ENCODE measurements around the gene HTT-AS. TPM values are rescaled to one million over a fixed set of nuclear protein-coding genes. Genes with fewer than 3 reads are reported as not detected.

HTT-AS gene
- polyA plus RNA-seq, 2 donors: not detected

GRCh38 chr4:3035674-3036073 lies 38.7 kb downstream of the HTT-AS start:
- 88 to 91% methylated on average over 6 of the region's 6 CpGs for WGBS, 2 donors

GRCh38 chr4:3035249-3035648 lies 39.1 kb downstream of the HTT-AS start:
- Histone ChIP-seq H3K9me3 (ENCODE audit: control insufficient read depth in 2 of 2, insufficient read depth in 1 of 2, low read depth in 1 of 2, low read length in 1 of 2) (no peaks in the 10 kb centered on the region), H3K36me3 (ENCODE audit: control insufficient read depth in 2 of 2, insufficient read depth in 2 of 2, low read length in 1 of 2) (no peaks in the 10 kb centered on the region), H3K27ac (ENCODE audit: low read depth in 2 of 2, low read length in 1 of 2) (no peak overlapping the region), H3K4me1 (ENCODE audit: control insufficient read depth in 2 of 2, insufficient read depth in 2 of 2, low read length in 1 of 2) (peaks cover 0 to 2% of the 10 kb centered on the region in 2 donors), H3K4me3 (ENCODE audit: low read depth in 1 of 2, low read length in 2 of 2) (no peak overlapping the region), H3K27me3 (ENCODE audit: control insufficient read depth in 1 of 2, insufficient read depth in 2 of 2, low read length in 2 of 2) (no peaks in the 10 kb centered on the region)
- 85 to 87% methylated on average over 8 of the region's 8 CpGs for WGBS, 2 donors

More at GRCh38 chr4:3035674-3036073, 38.7 kb downstream of the HTT-AS start:
- H3K36me3 ChIP-seq (ENCODE audit: control insufficient read depth in 2 of 2, insufficient read depth in 2 of 2, low read length in 1 of 2): no peaks in the 10 kb centered on the region
- no peak overlapping the region for H3K4me3 ChIP-seq (ENCODE audit: low read depth in 1 of 2, low read length in 2 of 2)
- H3K27ac ChIP-seq (ENCODE audit: low read depth in 2 of 2, low read length in 1 of 2): no peak overlapping the region
- H3K9me3 ChIP-seq (ENCODE audit: control insufficient read depth in 2 of 2, insufficient read depth in 1 of 2, low read depth in 1 of 2, low read length in 1 of 2): no peaks in the 10 kb centered on the region
- H3K4me1 ChIP-seq (ENCODE audit: control insufficient read depth in 2 of 2, insufficient read depth in 2 of 2, low read length in 1 of 2): peaks cover 0 to 2% of the 10 kb centered on the region in 2 donors
- H3K27me3 ChIP-seq (ENCODE audit: control insufficient read depth in 1 of 2, insufficient read depth in 2 of 2, low read length in 2 of 2): no peaks in the 10 kb centered on the region

DNA sequence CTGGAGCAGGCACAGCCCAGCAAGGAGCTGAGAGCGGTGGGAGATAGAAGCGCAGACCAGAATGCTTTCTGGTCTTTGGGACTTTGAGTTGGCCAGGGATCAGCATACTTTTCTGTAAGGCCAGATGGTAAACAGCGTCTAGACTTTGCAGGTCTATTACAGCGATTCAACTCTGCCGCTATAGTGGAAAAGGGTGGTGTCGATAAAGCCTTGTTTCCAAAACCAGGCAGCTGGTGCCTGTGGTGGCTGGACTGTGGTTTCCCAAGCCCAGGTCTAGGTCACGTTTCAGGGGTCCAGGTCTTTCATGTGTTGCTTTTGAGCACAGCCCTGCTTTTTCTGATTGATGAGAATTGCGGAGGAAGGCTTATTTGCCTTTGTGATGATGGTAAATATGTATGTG lies 40.1 kb downstream of the HTT-AS start:
- no peak overlapping the region for H3K27ac ChIP-seq (ENCODE audit: low read depth in 2 of 2, low read length in 1 of 2)
- WGBS, 2 donors: 85 to 89% methylated on average over 8 of the region's 8 CpGs
- peaks cover 0 to 2% of the 10 kb centered on the region in 2 donors for H3K4me1 ChIP-seq (ENCODE audit: control insufficient read depth in 2 of 2, insufficient read depth in 2 of 2, low read length in 1 of 2)
- H3K4me3 ChIP-seq (ENCODE audit: low read depth in 1 of 2, low read length in 2 of 2): no peak overlapping the region
- H3K9me3 ChIP-seq (ENCODE audit: control insufficient read depth in 2 of 2, insufficient read depth in 1 of 2, low read depth in 1 of 2, low read length in 1 of 2): no peaks in the 10 kb centered on the region
- no peaks in the 10 kb centered on the region for H3K36me3 ChIP-seq (ENCODE audit: control insufficient read depth in 2 of 2, insufficient read depth in 2 of 2, low read length in 1 of 2)
- no peaks in the 10 kb centered on the region for H3K27me3 ChIP-seq (ENCODE audit: control insufficient read depth in 1 of 2, insufficient read depth in 2 of 2, low read length in 2 of 2)

GRCh38 chr4:3031357-3032082 lies 42.8 kb downstream of the HTT-AS start:
- no peak overlapping the region for H3K4me3 ChIP-seq (ENCODE audit: low read depth in 1 of 2, low read length in 2 of 2)
- H3K4me1 ChIP-seq (ENCODE audit: control insufficient read depth in 2 of 2, insufficient read depth in 2 of 2, low read length in 1 of 2): no peaks in the 10 kb centered on the region
- no peak overlapping the region for H3K27ac ChIP-seq (ENCODE audit: low read depth in 2 of 2, low read length in 1 of 2)
- 59 to 64% methylated on average over 12 of the region's 12 CpGs for WGBS, 2 donors
- H3K27me3 ChIP-seq (ENCODE audit: control insufficient read depth in 1 of 2, insufficient read depth in 2 of 2, low read length in 2 of 2): no peaks in the 10 kb centered on the region
- H3K9me3 ChIP-seq (ENCODE audit: control insufficient read depth in 2 of 2, insufficient read depth in 1 of 2, low read depth in 1 of 2, low read length in 1 of 2): no peaks in the 10 kb centered on the region
- no peaks in the 10 kb centered on the region for H3K36me3 ChIP-seq (ENCODE audit: control insufficient read depth in 2 of 2, insufficient read depth in 2 of 2, low read length in 1 of 2)

- WGBS, 2 donors: 79 to 84% methylated on average over 18 of the region's 18 CpGs
- Histone ChIP-seq H3K9me3 (ENCODE audit: control insufficient read depth in 2 of 2, insufficient read depth in 1 of 2, low read depth in 1 of 2, low read length in 1 of 2) (no peaks in the 10 kb centered on the region), H3K27ac (ENCODE audit: low read depth in 2 of 2, low read length in 1 of 2) (no peak overlapping the region)
Observed at GRCh38 chr4:3030566-3031356, 43.6 kb downstream of the HTT-AS start.

DNA sequence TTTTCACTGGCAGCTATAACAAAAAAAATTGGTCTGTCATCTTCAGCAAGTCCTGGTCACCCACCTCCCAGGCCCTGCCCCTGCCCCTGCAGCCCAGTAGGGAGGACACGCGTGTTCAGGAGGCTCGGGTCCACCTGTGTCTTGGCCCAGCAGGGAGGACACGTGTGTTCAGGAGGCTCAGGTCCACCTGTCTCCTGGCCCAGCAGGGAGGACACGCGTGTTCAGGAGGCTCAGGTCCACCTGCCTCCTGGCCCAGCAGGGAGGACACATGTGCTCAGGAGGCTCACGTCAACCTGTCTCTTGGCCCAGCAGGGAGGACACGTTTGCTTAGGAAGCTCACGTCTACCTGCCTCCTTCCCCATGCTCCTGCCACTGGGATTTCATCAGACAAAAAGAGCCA lies 44.9 kb downstream of the HTT-AS start:
- no peaks in the 10 kb centered on the region for H3K36me3 ChIP-seq (ENCODE audit: control insufficient read depth in 2 of 2, insufficient read depth in 2 of 2, low read length in 1 of 2)
- no peaks in the 10 kb centered on the region for H3K27me3 ChIP-seq (ENCODE audit: control insufficient read depth in 1 of 2, insufficient read depth in 2 of 2, low read length in 2 of 2)
- WGBS, 2 donors: 93 to 95% methylated on average over 9 of the region's 9 CpGs
- no peaks in the 10 kb centered on the region for H3K9me3 ChIP-seq (ENCODE audit: control insufficient read depth in 2 of 2, insufficient read depth in 1 of 2, low read depth in 1 of 2, low read length in 1 of 2)
- H3K4me1 ChIP-seq (ENCODE audit: control insufficient read depth in 2 of 2, insufficient read depth in 2 of 2, low read length in 1 of 2): no peaks in the 10 kb centered on the region
- no peak overlapping the region for H3K27ac ChIP-seq (ENCODE audit: low read depth in 2 of 2, low read length in 1 of 2)
- H3K4me3 ChIP-seq (ENCODE audit: low read depth in 1 of 2, low read length in 2 of 2): no peak overlapping the region

More at GRCh38 chr4:3030566-3031356, 43.6 kb downstream of the HTT-AS start:
- no peaks in the 10 kb centered on the region for H3K4me1 ChIP-seq (ENCODE audit: control insufficient read depth in 2 of 2, insufficient read depth in 2 of 2, low read length in 1 of 2)
- H3K4me3 ChIP-seq (ENCODE audit: low read depth in 1 of 2, low read length in 2 of 2): no peak overlapping the region
- H3K27me3 ChIP-seq (ENCODE audit: control insufficient read depth in 1 of 2, insufficient read depth in 2 of 2, low read length in 2 of 2): no peaks in the 10 kb centered on the region
- H3K36me3 ChIP-seq (ENCODE audit: control insufficient read depth in 2 of 2, insufficient read depth in 2 of 2, low read length in 1 of 2): no peaks in the 10 kb centered on the region

DNA sequence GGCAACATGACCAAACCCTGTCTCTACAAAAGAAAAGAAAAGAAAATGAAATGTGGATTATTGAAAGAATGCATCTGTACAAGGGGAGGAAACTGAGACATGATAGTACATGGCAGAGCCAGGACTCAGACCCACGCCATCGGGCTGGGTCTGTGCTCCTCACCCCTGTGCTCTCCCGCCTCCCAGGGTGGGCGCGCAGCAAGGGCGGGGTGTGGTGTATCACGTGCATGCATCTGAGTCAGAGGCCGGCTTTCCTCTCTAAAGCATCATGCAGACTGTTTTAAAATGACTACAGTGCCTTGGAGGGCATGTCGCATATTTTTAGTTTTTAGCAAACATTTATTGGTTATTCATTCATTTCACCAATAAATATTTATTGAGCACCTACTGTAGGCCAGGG lies 47.8 kb downstream of the HTT-AS start:
- no peaks in the 10 kb centered on the region for H3K36me3 ChIP-seq (ENCODE audit: control insufficient read depth in 2 of 2, insufficient read depth in 2 of 2, low read length in 1 of 2)
- 82 to 88% methylated on average over 7 to 9 of the region's 9 CpGs for WGBS, 2 donors
- no peaks in the 10 kb centered on the region for H3K27me3 ChIP-seq (ENCODE audit: control insufficient read depth in 1 of 2, insufficient read depth in 2 of 2, low read length in 2 of 2)
- no peak overlapping the region for H3K27ac ChIP-seq (ENCODE audit: low read depth in 2 of 2, low read length in 1 of 2)
- H3K4me3 ChIP-seq (ENCODE audit: low read depth in 1 of 2, low read length in 2 of 2): no peak overlapping the region
- peaks cover 2 to 8% of the 10 kb centered on the region in 2 donors for H3K9me3 ChIP-seq (ENCODE audit: control insufficient read depth in 2 of 2, insufficient read depth in 1 of 2, low read depth in 1 of 2, low read length in 1 of 2)
- H3K4me1 ChIP-seq (ENCODE audit: control insufficient read depth in 2 of 2, insufficient read depth in 2 of 2, low read length in 1 of 2): no peaks in the 10 kb centered on the region

GRCh38 chr4:3025881-3026280 lies 48.5 kb downstream of the HTT-AS start:
- 93 to 94% methylated on average over 21 of the region's 21 CpGs for WGBS, 2 donors
- peaks cover 2 to 8% of the 10 kb centered on the region in 2 donors for H3K9me3 ChIP-seq (ENCODE audit: control insufficient read depth in 2 of 2, insufficient read depth in 1 of 2, low read depth in 1 of 2, low read length in 1 of 2)
- H3K4me3 ChIP-seq (ENCODE audit: low read depth in 1 of 2, low read length in 2 of 2): no peak overlapping the region
- H3K27ac ChIP-seq (ENCODE audit: low read depth in 2 of 2, low read length in 1 of 2): no peak overlapping the region
- H3K4me1 ChIP-seq (ENCODE audit: control insufficient read depth in 2 of 2, insufficient read depth in 2 of 2, low read length in 1 of 2): no peaks in the 10 kb centered on the region
- H3K27me3 ChIP-seq (ENCODE audit: control insufficient read depth in 1 of 2, insufficient read depth in 2 of 2, low read length in 2 of 2): no peaks in the 10 kb centered on the region
- no peaks in the 10 kb centered on the region for H3K36me3 ChIP-seq (ENCODE audit: control insufficient read depth in 2 of 2, insufficient read depth in 2 of 2, low read length in 1 of 2)

DNA sequence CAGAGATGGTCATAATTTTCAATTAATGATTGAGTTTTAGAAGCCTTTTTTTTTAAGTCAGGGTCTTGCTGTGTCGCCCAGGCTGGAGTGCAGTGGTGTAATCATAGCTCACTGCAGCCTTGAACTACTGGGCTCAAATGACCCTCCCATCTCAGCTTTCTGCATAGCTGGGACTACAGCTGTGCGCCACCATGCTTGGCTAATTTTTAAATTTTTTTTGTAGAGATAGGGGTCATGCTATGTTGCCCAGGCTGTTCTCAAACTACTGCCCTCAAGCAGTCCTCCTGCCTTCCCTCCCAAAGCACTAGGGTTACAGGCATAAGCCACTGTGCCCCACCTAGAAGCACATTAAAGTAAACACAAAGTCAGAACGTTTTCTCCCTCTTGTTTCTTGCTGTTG lies 51.7 kb downstream of the HTT-AS start:
- Histone ChIP-seq H3K9me3 (ENCODE audit: control insufficient read depth in 2 of 2, insufficient read depth in 1 of 2, low read depth in 1 of 2, low read length in 1 of 2) (peaks cover 2 to 8% of the 10 kb centered on the region in 2 donors), H3K4me3 (ENCODE audit: low read depth in 1 of 2, low read length in 2 of 2) (no peak overlapping the region), H3K27ac (ENCODE audit: low read depth in 2 of 2, low read length in 1 of 2) (no peak overlapping the region), H3K4me1 (ENCODE audit: control insufficient read depth in 2 of 2, insufficient read depth in 2 of 2, low read length in 1 of 2) (no peaks in the 10 kb centered on the region), H3K27me3 (ENCODE audit: control insufficient read depth in 1 of 2, insufficient read depth in 2 of 2, low read length in 2 of 2) (no peaks in the 10 kb centered on the region), H3K36me3 (ENCODE audit: control insufficient read depth in 2 of 2, insufficient read depth in 2 of 2, low read length in 1 of 2) (no peaks in the 10 kb centered on the region)
- WGBS, 2 donors: 74 to 76% methylated on average over 3 of the region's 3 CpGs
